Stimulated activated CD8-positive, alpha-beta memory T cell treated with anti-CD3 and anti-CD28 coated beads, Interleukin-15, amount 100 ng/mL, for 4 hours (primary cell): Measurements from ENCODE around the gene FSCN2.

Experiments
- DNase-seq, 2 donors: peaks; one replicate each; pipeline ENCODE4 v3.0.0-alpha.2; 2020; ENCODE audit warnings: low read depth in 2 of 2

Gene FSCN2

DNA sequence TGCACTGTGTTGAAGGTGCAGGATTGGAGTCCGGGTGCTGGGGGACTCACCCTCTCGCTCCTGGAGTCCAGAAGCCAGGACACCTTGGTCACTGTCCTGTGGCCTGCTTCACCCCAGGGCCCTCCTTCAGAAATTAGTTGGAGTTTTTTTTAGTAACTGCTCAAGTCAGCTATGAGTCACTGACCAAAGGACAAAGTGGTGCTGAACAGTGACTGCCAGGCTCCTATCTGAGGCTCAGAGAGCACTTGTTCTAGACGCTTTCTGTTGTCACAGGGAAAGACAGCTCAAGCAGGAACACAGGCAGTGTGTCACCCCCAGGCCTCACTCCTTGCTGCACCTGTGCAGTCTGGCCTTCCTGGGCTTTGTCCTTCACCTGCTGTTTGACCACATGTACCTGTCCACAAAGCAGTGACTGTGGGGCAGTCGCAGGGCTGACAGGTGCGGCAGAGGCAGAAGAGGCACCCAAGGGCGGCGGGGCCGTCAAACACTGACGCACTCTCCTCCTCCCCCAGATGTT lies 28.1 kb downstream of the FSCN2 start:
- no peak for DNase-seq

DNA sequence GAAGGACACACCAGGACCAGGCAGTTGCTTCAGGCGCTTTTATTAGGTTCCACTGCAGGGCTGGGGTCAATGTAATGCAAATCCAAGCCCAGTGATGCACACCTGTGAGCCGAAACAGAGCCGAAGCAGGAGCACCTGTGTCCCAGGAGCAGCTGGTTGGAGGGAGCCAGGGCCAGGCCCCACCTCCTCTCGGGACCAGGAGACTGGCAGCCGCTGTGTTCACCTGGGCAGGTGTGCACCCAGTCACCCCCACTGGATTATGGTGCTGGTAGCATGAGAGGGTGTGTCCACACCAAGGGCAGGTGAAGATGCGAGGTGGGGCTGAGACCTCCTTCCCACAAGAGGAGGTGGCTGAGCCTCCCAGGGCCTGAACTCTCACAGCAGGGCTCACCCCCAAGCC lies 28.7 kb downstream of the FSCN2 start:
- DNase-seq = no peak

DNA sequence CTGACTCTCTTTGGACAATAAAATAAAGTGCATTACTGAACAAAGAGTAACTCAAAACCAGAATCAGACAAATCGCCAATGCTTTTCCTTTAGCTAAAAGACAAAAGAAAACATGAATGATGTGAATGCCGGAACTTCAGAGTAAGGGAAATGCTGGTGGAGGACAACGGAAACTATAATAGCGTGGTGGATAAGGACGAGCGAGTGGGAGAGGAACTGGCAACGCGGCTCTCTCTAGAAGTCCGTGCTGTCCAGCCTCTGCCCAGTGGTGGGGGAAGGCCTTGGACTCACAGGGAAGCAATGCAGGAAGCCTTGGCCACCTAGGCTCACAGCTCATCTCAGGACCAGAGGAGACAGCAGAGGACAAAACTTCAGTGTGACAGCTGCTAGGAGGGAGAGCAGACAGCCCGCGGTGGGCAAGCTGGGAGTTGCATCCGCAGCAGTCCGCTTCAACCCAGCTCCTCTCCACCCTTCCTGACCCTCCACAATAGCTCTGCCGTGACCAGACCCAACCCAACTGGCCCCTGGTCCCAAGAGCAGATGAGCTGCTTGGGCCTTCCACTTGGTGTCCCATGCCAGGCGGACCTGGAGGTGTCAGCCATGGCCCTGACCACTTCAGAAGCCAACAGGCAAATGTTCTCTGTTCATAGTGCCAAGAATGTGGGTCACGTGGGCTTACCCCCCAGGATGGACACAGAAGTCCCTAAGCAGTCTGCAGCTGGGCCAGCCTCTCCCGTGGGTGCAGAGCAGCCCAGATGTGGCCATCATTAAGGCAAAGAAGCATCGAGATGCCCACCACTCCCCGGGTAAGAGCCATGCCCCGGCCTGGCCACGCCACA lies 29.3 kb downstream of the FSCN2 start:
- DNase-seq = no peak

DNA sequence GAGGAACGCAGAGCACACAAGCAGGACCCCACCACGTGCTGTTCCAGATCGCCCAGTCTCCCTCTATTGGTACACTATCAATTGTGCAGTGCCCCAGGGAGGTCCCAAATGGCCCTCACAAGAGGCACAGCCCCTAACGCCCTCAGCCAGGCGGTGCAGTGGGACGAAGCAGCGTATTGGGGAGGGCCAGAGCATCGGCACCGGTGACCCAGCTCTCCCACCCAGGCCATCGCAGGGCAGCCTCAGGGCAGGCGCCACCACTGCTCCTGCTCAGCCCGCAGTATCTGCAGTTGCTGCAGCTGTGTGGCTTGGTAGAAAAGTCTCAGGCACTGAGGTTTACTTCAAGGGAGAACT lies 29.9 kb downstream of the FSCN2 start:
- no peak for DNase-seq

DNA sequence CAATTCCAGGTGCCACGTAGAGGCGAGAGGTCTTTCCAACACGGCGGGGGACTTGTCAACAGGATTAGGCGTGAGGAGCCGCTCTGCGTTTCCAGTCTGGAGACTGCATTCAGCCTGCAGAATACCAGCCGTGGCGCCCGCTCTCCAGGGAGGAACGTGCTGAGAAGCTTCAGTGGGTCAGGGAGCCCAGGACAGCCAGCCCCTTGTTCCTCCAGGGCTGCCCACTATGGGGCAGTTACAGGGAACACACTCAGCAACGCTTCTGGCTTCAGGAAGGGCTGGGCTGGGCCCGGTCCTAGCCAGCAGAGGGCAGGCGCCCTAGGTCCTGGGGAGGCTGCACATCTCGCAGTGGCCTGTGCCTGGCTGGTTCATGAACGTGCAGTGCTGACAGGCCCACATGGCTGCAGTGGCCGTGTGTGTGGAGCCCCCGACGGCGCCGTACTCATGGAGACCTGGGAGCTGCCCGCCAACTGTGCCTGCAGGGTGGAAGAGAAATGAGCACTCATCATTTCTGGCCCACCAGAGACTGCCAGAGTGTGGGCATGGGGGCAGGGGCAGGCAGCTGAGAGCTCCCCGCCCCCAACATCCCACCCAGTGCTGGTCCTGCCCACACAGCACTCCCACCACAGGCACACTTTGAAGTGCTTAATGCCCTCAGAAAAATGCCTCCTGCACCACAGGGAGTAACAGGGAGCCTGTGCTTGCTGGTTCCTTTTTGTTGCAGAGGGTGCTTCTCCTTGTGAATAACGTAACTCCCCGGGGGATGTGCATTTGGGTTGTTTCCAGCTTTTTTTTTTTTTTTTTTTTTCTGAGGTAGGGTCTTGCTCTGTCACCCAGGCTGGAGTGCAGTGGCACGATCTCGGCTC lies 31.0 kb downstream of the FSCN2 start:
- no peak for DNase-seq

DNA sequence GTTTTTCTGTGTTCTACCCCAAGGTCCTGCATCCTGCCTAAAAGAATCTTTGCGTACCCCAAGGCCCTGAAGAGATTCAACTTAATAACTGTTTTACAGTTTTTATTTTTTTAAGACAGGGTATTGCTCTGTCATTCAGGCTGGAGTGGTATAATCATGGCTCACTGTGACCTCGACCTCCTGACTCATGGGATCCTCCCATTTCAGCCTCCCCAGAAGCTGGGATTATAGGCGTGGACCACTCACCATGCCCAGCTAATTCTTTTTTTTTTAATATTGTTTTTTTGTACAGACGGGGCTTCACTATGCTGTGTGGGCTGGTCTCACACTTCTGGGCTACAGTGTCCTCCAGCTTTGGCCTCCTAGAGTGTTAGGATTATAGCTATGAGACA lies 33.3 kb downstream of the FSCN2 start:
- DNase-seq = no peak

DNA sequence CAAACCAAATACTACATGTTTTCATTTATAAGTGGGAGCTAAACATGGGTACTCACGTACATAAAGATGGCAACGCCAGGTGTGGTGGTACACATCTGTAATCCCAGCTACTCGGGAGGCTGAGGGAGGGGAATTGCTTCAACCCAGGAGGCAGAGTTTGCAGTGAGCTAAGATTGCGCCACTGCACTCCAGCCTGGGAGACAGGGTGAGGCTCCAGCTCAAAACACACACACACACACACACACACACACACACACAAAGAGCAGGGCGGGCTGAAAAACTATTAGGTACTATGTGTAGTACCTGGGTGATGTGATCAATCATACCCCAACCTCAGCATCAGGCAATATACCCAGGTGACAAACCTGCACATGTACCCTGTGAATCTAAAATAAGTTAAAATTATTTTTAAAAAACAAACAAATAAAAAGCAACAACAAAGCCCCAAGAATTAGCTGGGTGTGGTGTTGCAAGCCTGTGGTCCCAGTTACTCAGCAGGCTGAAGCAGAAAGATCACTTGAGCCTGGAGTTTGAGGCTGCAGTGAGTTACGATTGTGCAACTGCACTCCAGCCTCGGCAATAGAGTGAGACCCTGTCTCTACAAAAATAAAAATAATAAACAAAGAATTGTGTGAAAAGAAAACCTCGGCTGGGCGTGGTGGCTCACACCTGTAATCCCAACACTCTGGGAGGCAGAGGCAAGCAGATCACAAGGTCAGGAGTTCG lies 35.8 kb downstream of the FSCN2 start:
- DNase-seq = no peak

DNA sequence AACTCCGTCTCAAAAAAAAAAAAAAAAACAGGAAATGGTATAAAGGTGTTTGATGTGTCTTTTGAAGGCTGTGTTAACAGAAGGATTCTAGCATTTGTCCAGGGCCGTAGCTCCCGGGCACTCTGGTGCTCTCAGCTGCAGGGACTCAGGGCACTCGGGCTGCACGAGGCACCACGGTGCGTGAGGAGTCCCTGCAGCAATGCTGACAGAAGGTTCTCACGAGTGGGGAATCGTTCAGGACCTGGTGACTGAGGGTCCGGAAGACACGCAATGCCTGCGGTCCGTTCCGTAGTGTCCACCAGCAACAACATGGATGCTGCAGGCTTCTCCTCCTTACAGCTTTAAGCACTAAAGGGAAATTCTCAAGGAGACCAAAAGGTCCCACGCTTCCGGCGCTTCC lies 36.6 kb downstream of the FSCN2 start:
- no peak for DNase-seq

DNA sequence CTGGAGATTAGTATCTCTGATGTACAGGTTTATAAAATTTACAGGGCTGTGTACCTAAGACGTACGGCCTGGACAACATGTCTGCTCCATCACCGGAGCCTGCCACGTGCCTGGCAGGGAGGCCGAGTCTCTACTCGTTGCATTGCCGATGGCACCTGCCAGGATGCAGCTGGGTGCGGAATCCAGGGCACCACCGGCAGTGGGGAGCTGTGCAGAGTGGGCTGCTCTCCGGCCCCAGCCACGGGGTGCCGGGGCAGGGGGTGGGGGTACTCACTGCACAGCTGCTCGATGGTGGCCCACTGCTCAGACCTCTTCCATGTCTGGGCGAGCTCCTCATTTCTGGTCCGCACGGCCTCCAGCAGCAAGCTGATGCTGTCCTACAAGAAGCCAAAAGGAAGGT lies 37.1 kb downstream of the FSCN2 start:
- no peak for DNase-seq

DNA sequence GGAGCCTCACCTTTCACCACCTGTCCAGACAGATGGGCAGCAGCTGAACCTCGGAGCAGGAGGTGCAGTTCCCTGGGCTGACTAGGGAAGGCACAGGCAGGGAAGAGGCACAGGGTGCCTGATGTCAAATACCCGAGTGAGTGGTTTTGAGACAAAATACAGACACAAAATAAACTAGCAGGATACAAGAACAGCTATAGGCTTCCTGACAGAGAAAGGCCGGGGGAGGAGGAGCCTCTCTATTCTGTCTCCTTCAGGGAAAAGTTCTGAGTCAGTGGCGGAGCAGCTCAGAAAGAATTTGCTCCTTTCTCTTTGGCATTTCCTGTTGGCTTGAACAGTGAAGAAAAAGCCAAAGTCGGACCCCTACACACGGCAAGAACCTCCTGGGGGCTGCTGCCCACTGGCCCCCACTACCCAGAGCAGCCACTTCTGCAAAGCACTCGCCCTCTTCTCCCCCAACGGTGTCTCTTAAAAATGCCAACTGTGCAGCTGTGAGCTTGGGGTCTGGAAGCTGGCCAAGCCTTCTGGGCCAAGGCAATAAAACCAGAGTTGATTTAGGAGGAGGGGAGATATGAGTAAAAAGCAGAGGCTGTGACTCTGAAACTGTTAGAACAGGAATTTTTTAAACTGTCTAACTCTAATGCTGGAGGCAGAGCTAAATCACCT lies 38.4 kb downstream of the FSCN2 start:
- no peak for DNase-seq

DNA sequence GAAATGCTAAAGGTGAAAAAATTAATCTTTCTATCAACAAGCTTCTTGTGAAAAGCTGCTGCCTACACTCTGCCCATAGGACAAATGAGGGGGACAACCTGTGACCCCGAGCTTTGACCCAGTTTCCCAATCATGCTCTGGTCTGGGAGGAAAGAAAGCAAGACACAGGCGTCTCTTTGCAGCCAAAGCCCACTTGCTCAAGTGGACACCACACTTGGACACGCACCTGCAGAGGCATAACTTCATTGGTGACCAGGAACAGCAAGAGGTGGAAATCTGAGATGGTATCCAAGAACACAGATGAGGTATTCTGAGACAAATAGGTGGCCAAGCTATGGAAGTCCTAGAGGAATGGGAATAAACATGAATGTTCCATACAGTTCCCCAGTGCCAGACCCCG lies 39.0 kb downstream of the FSCN2 start:
- DNase-seq = no peak

DNA sequence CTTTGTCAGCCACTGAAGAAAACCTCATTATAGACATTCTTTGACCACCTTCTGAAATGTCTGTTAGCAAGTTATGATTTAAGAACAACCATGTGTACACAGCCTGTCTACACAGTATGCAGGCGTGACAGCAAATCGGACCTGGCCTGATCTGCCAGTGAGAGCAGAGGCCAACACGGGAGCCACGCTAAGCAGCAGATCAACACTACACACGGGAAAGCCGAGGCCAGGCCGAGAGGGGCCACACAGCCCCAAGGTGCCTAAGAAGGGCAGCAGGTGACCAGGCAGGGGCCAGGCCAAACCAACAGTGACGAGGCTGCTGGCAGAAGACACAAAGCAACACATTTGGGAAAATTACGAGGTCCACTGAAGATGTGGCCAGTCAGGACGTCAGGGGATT lies 40.2 kb downstream of the FSCN2 start:
- DNase-seq = no peak

DNA sequence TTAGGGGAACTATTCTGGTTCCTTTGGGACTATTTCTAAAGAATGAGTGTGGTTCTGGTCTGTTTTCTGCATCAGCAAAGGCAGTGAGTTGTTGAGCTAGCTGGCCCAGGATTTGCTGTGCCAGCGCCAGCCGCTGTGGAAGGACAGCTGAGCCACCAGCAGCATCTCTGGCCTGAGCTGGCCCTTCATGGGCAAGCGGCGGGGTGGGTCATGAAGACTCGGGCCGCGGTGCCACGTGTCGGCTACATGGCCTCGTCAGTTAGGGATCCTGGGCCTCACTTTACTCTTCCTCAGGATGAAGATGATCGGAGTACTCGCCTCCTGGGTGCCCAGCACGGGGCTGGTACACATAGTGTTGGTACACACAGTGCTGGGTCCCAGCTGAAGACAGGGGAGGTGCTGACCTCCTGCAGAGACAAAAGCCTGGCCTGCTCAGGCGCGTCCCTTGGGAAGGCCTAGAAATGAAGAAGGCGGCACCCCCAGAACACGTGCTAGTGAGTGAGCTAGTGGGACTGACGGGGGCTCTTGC lies 41.9 kb downstream of the FSCN2 start:
- DNase-seq = no peak

DNA sequence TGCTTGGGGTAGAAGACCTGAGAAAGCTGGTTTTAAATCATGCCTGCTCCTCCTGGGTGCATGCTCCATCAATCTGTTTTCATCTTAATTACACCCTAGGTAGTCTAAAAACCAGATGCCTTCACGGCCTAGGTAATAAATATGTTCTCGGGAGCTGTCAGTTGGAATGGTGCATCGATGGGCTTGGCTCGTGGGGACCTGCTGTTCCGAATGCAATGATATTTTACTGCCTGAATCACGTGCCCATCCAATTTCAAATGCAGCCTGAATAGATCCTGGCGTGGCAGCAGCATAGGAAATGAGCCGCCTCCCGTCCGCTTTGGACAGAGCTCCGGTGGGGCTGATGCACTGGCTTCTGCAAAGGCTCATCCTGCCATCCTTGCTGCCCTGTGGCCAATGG lies 42.8 kb downstream of the FSCN2 start:
- no peak for DNase-seq

DNA sequence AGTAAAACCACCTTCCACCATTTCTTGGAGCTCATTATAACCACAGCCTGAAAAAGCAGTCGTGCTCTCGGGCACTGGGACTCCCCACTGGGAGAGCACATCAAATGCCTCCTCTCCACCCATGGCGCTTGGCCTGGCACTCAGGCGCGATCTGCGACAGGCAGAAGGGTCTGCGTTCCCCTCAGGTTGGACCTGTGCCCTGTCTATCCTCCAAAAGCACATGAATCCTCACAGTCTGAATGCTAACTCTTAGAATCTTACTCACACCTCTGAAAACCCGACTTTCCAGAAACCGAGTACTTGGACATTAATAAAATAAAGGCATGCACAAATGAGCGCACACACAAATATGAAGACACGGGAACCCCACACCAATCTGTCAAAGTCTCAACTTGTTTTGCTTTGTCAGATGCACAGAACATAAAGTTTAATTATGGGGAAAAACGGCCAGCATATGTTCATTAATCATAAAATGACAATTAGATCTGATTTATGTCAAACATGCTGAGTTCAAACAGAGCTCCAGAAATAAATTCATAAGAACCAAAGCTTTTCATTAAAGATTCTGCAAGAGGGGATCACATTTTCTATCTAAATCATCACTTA lies 44.5 kb downstream of the FSCN2 start:
- no peak for DNase-seq

DNA sequence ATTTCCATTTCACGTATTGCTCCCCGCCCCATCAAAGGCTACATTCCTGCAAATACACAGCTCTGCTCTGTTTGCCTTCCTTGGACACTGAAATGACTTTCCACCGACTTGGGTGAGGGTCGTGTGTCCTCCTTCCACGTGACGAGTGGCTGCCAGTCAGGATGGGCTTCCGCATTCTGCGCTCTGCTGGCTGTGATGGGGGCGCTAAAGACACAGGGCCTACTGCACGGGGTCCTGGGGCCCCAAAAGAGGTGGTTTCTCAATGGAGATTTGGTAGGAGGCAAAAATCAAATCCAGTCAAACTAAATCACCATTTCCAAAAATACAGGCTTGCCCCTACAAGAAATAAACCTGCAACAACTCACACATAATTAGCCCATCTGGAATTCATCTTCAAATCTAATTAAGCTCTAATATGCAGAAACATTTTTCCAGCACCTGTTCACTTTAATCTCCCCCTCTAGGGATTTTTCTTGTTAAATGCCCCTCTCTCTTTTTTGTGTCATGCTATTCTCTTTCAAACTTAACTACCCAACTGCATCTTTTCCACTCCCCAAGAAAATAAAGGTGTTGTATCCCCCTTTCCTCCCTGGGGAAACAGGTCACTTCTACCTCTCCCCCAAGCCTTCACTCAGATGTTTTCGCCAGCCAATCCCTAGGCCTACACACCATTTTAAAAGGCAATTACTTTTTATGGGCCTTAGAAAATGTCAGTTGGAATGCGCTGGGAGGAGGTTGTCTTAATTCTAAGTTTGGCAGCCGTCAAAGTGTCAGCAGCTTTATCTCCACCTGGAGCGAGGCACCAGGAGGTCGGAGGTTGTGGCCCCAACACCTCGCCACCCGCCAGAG lies 45.8 kb downstream of the FSCN2 start:
- no peak for DNase-seq

DNA sequence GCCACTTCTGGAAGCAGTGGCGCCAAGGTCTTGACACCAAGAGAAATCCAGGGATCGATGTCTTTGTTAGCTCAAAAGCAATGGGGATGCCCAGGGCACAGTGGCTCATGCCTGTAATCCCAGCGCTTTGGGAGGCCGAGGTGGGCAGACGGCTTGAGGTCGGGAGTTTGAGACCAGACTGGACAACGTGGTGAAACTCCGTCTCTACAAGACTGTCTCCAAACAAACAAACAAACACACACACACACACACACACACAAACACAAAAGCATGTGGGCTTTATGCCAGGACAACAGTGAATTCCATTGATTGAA lies 46.4 kb downstream of the FSCN2 start:
- no peak for DNase-seq

DNA sequence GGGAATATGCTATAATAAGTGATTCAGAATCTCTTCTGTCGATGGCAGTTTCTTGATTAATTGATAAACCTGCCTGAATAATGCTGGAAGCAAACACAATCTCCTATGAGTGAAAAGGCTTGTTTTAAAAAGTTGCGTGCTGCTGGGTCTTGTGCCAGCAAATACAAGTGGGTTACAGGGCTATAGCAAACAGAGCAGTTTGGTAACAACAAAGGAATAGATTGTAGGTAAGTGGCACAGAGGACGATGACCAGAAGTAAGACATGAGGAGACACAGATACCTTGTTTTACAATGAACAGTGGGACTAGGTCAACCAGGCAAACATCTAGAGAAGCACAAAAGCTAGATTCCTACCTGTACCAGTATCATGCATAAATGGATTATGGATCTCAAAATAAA lies 47.7 kb downstream of the FSCN2 start:
- DNase-seq = no peak

DNA sequence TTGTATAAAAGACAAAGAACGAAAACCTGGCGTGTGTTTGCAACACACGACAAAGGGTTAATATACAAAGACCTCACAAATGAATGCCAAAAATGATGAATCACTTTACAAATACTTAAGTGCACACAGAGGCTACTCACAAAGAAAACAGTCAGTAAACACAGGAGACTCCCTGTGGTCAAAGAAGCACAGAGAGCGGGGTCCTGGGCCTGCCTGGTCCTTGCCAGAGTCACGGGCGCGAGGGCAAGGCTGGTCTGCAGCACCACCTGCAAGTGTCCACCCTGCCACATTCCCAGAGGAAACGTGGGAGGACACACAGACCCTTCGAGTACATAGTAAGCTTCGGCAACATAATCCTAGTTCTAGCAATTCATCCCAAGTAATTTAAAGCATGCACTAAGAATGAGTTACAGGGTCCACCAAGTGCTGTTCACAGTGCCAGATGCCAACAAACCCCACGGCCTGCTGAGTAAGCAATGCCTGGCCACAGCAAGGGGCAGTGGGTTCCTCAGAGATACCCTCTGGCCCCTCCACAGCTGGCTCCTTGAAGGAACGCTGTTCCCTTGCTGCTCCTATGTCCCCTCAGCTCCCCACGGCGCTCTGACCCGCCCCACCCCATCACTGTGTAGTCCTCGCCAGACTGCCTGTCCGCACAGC lies 48.6 kb downstream of the FSCN2 start:
- no peak for DNase-seq
